ENCODE data around the gene ACTL6B.

- TF ChIP-seq CTCF (IDR thresholded peaks at IDR 0.05): no peak
- no peak for TF ChIP-seq POLR2A (IDR thresholded peaks at IDR 0.05)
Measured at GRCh38 chr7:100639995-100640516, 16.2 kb downstream of the ACTL6B start.
